Head of caudate nucleus (tissue), 42 donors: Measurements from ENCODE around the gene XIRP2.

Source experiments
- DNase-seq, 42 donors: peaks; one replicate each; pipeline versions ENCODE4 v3.0.0 to v3.0.0-alpha.2; 2020 to 2021; ENCODE audit warnings: mixed read lengths in 7 of 42
- intact Hi-C: fragments of 100-400 bp; cut with DNase I; formaldehyde crosslinking; loops from one replicate; pipeline ENCODE4 v1.15.0; 2022

The XIRP2 gene

DNA sequence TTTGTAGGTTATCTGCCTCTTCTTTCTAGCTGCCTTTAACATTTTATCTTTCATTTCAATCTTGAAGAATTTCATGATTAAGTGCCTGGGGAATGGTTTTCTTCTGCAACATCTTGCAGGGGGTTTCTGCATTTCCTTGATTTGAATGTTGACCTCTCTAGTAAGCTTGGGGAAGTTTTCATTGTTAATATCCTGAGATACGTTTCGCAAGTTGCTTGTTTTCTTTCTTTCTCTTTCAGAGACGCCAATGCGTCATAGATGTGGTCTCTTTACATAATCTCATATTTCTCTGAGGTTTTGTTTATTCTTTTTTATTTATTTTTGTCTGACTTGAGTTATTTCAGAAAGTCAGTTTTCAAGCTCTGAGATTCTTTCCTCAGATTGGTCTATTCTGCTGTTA lies 225.7 kb downstream of the XIRP2 start:
- no peak for DNase-seq
- intact Hi-C loops, result no loop called here

DNA sequence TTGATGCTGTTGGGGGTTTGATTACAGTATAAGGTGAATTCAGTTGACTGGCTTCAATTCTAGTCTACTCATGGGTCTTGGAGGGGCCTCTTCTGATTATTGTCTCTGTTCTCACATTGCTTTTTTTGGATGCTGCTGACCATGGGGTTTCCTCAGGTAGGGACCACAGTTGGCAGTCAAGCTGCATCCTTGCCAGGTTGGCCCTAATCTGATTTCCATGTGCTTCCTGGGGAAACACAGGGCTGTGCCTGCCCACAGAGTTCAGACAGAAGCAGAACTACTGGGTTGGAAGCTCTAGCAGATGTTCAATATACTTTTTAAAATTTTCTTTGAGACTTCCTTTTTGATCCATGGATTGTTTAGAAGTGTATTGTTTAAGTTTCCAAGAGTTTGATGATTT lies 227.3 kb downstream of the XIRP2 start:
- DNase-seq, result no peak
- intact Hi-C loops, result no loop called here

GRCh38 chr2:167122389-167122788 lies 234.1 kb downstream of the XIRP2 start:
- intact Hi-C loops, result no loop called here
- no peak for DNase-seq

- intact Hi-C loops, result no loop called here
These were observed 237.9 kb downstream of the XIRP2 start for GRCh38 chr2:167126165-167126564.

DNA sequence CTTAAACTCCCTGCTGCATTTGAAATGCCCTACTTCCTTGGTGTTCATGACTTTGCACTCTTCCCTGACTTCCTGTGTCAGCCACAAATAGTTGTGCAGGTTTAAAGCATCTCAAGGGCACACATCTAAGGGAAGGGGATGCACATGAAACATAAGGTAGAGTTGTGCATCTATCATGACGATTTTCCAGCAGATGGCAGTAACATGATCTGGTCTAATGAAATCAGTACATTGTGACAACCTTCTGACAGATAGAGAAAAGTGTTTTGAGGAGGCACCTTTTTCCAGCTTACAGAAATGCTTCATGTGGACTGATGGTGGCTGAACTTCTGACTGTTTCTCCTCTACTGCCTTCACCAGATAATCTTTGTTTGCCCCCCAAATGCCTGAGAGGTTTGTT lies 238.9 kb downstream of the XIRP2 start:
- peak in 2 of 42 donors; percentile 2 to 4 for DNase-seq
- intact Hi-C loops, result no loop called here

More at GRCh38 chr2:167126165-167126564, 237.9 kb downstream of the XIRP2 start:
- no peak for DNase-seq

- intact Hi-C loops, result no loop called here
- no peak for DNase-seq
These were observed 239.8 kb downstream of the XIRP2 start for GRCh38 chr2:167128130-167128529.

GRCh38 chr2:167132066-167132465 lies 243.8 kb downstream of the XIRP2 start:
- intact Hi-C loops, result no loop called here
- DNase-seq, result no peak

DNA sequence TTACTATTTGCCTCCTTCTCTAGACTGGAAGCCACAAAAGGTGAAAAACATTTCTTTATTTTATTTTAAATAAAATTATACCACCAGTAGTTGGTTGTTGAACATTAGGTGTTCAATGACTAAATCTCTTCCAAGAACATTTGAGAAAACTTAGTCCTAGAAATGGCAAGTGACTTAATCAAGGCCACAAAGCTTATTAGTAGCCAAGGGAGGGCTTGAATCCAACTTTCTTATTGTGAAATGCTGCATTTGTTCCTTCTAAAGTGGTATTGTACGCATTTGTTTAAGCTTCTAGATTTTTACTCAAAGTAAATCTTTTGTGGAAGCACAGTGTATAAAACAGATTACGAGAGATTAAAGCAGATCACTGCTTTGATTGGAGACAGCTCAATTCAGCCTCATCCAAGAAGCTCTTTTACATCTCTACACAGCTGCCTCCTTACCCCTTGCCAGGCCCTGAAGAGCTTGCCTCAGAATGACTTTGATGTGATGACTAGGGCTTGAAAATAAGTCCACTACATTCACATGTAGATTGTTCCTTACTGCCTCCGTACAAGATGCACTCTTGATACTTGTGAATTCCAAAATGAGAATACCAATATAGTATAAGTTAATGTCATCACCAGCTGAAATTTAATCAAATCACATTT lies 244.8 kb downstream of the XIRP2 start:
- intact Hi-C loops, result no loop called here
- DNase-seq, result no peak

GRCh38 chr2:167133614-167134013 lies 245.3 kb downstream of the XIRP2 start:
- intact Hi-C loops, result no loop called here
- DNase-seq, result no peak

- intact Hi-C loops, result no loop called here
- no peak for DNase-seq
These were observed 246.2 kb downstream of the XIRP2 start for GRCh38 chr2:167134381-167135072.

- DNase-seq, result no peak
- intact Hi-C loops, result no loop called here
These were observed 247.4 kb downstream of the XIRP2 start for GRCh38 chr2:167135706-167136105.

GRCh38 chr2:167136879-167137596 lies 248.8 kb downstream of the XIRP2 start:
- intact Hi-C loops, result no loop called here
- DNase-seq, result no peak

DNA sequence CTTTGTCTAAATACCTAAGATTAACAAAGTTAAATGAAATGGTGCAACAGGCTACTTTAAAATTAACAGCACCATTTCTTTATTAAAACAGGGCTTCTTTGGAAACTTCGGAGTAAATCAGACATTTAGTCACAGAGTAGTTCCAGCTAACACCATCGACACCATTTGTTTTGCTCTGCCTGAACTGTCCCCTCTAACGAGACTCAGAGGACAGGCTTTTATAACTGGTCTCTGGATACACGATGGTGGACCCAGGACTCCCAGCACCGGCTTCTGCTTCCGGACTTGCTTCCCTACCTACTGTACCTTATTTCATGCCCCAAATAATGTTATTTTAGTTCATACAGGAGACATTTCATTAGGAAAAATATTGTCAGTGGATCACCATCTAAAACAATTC lies 252.1 kb downstream of the XIRP2 start:
- DNase-seq, result no peak
- intact Hi-C loops, result no loop called here

DNA sequence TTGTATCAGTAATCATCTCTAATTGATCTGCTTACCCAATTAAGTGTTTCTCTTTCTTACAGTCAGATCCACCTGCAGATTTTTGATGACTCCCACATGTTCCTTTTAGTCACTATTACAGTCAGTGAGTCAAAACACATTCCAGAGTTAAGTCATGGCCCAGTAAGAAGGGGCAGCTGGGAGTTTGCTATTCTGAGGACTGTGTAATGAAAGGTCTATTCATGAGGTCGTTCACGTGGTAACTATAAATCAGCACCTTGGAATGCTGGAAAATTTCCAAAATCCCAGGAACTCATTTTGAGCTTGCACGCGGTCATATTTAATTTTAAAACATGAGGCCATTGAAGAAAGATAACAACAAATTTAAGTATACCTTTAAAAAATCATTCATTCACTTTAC lies 252.5 kb downstream of the XIRP2 start:
- intact Hi-C loops, result no loop called here
- no peak for DNase-seq

- intact Hi-C loops, result no loop called here
- DNase-seq, result no peak
These were observed 254.3 kb downstream of the XIRP2 start for GRCh38 chr2:167142554-167142953.

GRCh38 chr2:167144179-167144898 lies 256.1 kb downstream of the XIRP2 start:
- intact Hi-C loops, result no loop called here
- DNase-seq, result no peak

GRCh38 chr2:167147271-167147941 lies 259.1 kb downstream of the XIRP2 start:
- intact Hi-C loops, result no loop called here
- DNase-seq, result no peak

DNA sequence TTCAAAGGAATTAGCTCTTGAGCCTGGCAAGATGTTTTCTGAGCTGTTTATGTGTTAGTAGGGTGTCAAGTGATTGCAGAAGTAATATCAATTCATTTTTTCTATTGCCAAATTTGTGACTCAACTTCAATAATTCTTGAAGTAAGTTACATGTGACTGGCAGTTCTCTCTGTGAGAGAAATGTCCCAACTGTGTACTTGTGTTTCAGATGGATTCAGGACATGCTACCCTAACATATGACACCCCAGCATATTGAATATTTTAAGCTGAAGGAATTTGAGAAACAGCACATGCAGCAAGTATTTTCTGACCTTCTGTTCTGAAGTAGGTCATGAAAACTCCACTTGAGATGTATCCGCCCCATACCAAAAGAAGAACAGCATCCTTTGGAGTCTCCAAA lies 263.6 kb downstream of the XIRP2 start:
- intact Hi-C loops, result no loop called here
- no peak for DNase-seq

DNA sequence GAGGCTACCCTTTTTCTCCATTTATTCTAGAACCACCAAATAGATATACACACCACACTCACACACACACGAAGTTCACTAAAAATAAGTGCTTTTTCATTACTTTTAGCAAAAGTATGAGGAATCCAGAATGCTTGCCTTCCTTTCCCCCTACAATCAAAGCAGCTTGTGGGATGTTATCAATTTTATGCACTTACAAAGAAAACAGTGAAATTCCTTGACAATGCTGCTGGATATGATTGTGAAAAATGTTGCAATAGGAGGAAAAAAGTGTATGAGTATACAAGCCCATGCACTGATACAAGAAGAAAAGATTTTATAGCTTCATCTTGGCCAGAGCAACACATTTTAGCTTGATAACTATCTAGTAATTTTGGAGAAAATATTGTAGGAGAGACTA lies 269.2 kb downstream of the XIRP2 start:
- DNase-seq, result no peak
- intact Hi-C loops, result no loop called here
